Activated naive CD4-positive, alpha-beta T cell treated with anti-CD3 and anti-CD28 coated beads, Interleukin-2, amount 10 ng/mL, durations not matched to agents 7 days and 5 days (primary cell): Measurements from ENCODE around the gene ANKRD11.
"Not testable (repeated sequence)": the region's sequence is repeated elsewhere in the genome, so short reads cannot be mapped to it uniquely, and the experiment has no call there.

Experiments
- CTCF ChIA-PET: fragments of 350-600 bp; sonication (Branson Sonifier 250); formaldehyde crosslinking; loops from one replicate; lab custom pipeline; 2021; ENCODE audit warnings: antibody characterized with exemption; lab: Charles Lee
- DNase-seq: peaks from one replicate; pipeline ENCODE4 v3.0.0-alpha.2; 2020
- H3K27ac Mint-ChIP-seq: one replicate; pipeline ENCODE4 v1.8.0; 2021; ENCODE audit warnings: mild to moderate bottlenecking, moderate library complexity, mixed read lengths
- H3K27me3 Mint-ChIP-seq: one replicate; pipeline ENCODE4 v1.8.0; 2021; ENCODE audit warnings: mild to moderate bottlenecking, mixed read lengths
- H3K36me3 Mint-ChIP-seq: one replicate; pipeline ENCODE4 v1.8.0; 2021; ENCODE audit warnings: mixed read lengths
- H3K4me1 Mint-ChIP-seq: one replicate; pipeline ENCODE4 v1.8.0; 2021; ENCODE audit warnings: mixed read lengths
- H3K4me3 Mint-ChIP-seq: one replicate; pipeline ENCODE4 v1.8.0; 2021; ENCODE audit warnings: mild to moderate bottlenecking, moderate library complexity, mixed read lengths
- H3K9me3 Mint-ChIP-seq: one replicate; pipeline ENCODE4 v1.8.0; 2021; ENCODE audit warnings: mixed read lengths

The ANKRD11 gene

DNA sequence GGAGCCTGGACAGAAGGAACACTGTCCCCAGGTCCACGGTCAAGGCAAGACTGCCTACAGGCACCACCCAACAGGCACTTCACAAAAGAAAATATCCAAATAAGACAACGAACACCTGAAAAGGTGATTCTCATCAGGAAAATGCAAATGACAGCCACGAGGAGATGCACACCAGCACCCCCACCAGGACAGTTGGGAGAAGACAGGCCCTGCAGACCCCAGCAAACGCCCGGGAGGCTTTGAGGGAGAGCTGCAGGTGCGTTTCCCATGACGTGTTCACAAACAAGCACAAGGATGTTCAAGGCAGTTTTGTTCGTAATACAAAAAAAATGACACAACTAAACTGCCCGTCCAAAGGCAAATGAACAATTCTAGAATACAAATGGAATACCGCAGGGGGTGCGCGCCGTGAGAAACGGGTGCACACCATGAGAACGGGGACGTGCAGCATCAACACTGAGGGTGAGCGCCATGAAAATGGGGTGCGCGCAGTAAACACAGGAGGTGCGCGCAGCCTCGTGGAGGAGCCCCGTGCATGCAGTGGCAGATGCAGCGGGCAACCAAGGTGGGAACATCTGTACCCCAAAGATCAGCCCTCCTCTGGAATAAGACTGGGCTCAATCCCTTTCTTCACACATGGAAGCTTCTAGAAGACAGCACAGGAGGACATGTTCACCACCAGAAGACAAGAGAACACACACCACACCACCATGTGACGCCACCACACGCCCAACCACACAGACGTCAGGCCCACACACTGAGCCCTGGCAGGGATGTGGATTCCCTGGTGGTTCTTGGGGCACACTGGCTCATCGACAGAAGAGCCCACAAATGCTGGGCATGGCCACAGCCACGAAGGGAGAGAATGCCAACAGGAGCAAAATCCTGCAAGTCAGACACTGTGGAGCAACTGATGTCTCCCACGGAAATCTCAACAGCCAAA, 181.7 kb downstream of the ANKRD11 start:
- peak; percentile 54 for DNase-seq
- Mint-ChIP-seq H3K27me3 (no peaks in the 10 kb centered on the region), H3K4me1 (peaks cover 55% of the 10 kb centered on the region), H3K4me3 (no peak overlapping the region), H3K36me3 (peaks cover 43% of the 10 kb centered on the region), H3K9me3 (no peaks in the 10 kb centered on the region), H3K27ac (peak overlapping the region; percentile 63)
- CTCF ChIA-PET: interaction anchor here (1.2 to 2.1 kb wide), 2 partner anchors 13 to 20 kb away, joined by 5 to 6 read pairs; no protein-coding TSS in a partner anchor

GRCh38 chr16:89307421-89307805, 182.9 kb downstream of the ANKRD11 start:
- no peak for DNase-seq
- H3K4me3 Mint-ChIP-seq: no peak overlapping the region

GRCh38 chr16:89306457-89307420, 183.6 kb downstream of the ANKRD11 start:
- not testable (repeated sequence) for H3K9me3 Mint-ChIP-seq, H3K27me3 Mint-ChIP-seq, H3K27ac Mint-ChIP-seq, H3K4me3 Mint-ChIP-seq, DNase-seq
- H3K4me1 Mint-ChIP-seq: peaks cover 38% of the 10 kb centered on the region
- peaks cover 41% of the 10 kb centered on the region for H3K36me3 Mint-ChIP-seq
- CTCF ChIA-PET: interaction anchor here (1.2 kb wide), 2 partner anchors 11 to 77 kb away, joined by 3 to 6 read pairs; no protein-coding TSS in a partner anchor

More at GRCh38 chr16:89307421-89307805, 182.9 kb downstream of the ANKRD11 start:
- H3K9me3 Mint-ChIP-seq: no peaks in the 10 kb centered on the region
- CTCF ChIA-PET: interaction anchor here (1.2 kb wide), 2 partner anchors 11 to 76 kb away, joined by 3 to 6 read pairs; no protein-coding TSS in a partner anchor
- H3K36me3 Mint-ChIP-seq: peaks cover 45% of the 10 kb centered on the region
- no peak overlapping the region for H3K27ac Mint-ChIP-seq
- peaks cover 44% of the 10 kb centered on the region for H3K4me1 Mint-ChIP-seq
- H3K27me3 Mint-ChIP-seq: no peaks in the 10 kb centered on the region

GRCh38 chr16:89304941-89305705, 185.2 kb downstream of the ANKRD11 start:
- Mint-ChIP-seq H3K4me1 (peaks cover 38% of the 10 kb centered on the region), H3K27me3 (no peaks in the 10 kb centered on the region), H3K36me3 (peaks cover 41% of the 10 kb centered on the region), H3K27ac (no peak overlapping the region), H3K9me3 (no peaks in the 10 kb centered on the region), H3K4me3 (no peak overlapping the region)
- no peak for DNase-seq
- CTCF ChIA-PET: no interaction called here

- no peak for DNase-seq
- Mint-ChIP-seq H3K9me3 (no peaks in the 10 kb centered on the region), H3K27ac (peak overlapping the region; percentile 42), H3K27me3 (no peaks in the 10 kb centered on the region), H3K36me3 (peaks cover 35% of the 10 kb centered on the region), H3K4me1 (peaks cover 30% of the 10 kb centered on the region), H3K4me3 (no peak overlapping the region)
- CTCF ChIA-PET: interaction anchor here (0.9 kb wide), 1 partner anchor 15 kb away, joined by 3 read pairs; no protein-coding TSS in a partner anchor
These were observed 186.0 kb downstream of the ANKRD11 start for GRCh38 chr16:89304181-89304851.

DNA sequence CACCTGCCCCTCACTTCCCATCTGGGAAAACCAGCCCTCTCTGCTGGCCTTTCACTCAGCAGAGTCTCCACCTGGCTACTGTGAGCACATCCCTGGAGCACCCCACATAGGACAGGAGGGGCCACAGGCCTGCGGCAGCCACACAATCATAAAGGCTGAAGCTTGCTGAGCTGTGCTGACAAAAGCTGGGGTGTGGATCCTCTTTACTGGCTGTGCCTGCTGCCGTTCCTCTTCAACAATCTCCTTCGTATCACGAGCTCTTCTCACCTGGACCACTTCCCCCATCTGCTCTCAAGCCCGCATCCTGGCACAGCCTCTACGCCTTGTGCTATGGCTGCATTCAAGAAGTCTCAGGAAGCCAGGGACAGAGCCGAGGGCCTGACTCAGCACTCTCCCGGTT, 186.7 kb downstream of the ANKRD11 start:
- CTCF ChIA-PET: interaction anchor here (0.9 kb wide), 2 partner anchors 10 to 15 kb away, joined by 3 read pairs; no protein-coding TSS in a partner anchor
- Mint-ChIP-seq H3K4me1 (peaks cover 27% of the 10 kb centered on the region), H3K27me3 (no peaks in the 10 kb centered on the region), H3K4me3 (no peak overlapping the region), H3K36me3 (peaks cover 37% of the 10 kb centered on the region), H3K9me3 (no peaks in the 10 kb centered on the region), H3K27ac (peak overlapping the region; percentile 38)
- no peak for DNase-seq

DNA sequence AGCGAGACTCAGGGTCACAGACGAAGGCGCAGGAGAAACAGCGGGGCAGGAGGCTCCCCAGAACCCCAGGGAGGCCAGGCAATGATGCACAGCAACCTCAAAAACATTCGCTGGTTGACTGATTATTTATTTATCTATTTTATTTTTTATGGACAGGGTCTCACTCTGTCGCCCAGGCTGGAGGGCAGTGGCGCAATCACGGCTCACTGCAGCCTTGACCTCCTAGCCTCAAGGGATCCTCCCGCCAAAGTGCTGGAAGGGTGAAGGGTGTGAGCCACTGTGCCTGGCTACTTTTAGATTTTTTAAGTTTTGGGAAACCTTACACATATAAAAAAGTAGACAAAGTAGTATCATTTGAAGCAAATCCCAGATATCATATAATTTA, 189.4 kb downstream of the ANKRD11 start:
- Mint-ChIP-seq H3K27me3 (no peaks in the 10 kb centered on the region), H3K9me3 (no peaks in the 10 kb centered on the region), H3K36me3 (peaks cover 36% of the 10 kb centered on the region), H3K27ac (peak overlapping the region; percentile 33), H3K4me1 (peaks cover 41% of the 10 kb centered on the region), H3K4me3 (no peak overlapping the region)
- CTCF ChIA-PET: no interaction called here
- DNase-seq: no peak

- H3K4me1 Mint-ChIP-seq: peaks cover 43% of the 10 kb centered on the region
- no peak for DNase-seq
- no peak overlapping the region for H3K4me3 Mint-ChIP-seq
- no peaks in the 10 kb centered on the region for H3K9me3 Mint-ChIP-seq
- CTCF ChIA-PET: no interaction called here
- H3K27me3 Mint-ChIP-seq: no peaks in the 10 kb centered on the region
- H3K36me3 Mint-ChIP-seq: peaks cover 36% of the 10 kb centered on the region
- H3K27ac Mint-ChIP-seq: peak overlapping the region; percentile 33
These were observed 189.9 kb downstream of the ANKRD11 start for GRCh38 chr16:89300311-89300975.

DNA sequence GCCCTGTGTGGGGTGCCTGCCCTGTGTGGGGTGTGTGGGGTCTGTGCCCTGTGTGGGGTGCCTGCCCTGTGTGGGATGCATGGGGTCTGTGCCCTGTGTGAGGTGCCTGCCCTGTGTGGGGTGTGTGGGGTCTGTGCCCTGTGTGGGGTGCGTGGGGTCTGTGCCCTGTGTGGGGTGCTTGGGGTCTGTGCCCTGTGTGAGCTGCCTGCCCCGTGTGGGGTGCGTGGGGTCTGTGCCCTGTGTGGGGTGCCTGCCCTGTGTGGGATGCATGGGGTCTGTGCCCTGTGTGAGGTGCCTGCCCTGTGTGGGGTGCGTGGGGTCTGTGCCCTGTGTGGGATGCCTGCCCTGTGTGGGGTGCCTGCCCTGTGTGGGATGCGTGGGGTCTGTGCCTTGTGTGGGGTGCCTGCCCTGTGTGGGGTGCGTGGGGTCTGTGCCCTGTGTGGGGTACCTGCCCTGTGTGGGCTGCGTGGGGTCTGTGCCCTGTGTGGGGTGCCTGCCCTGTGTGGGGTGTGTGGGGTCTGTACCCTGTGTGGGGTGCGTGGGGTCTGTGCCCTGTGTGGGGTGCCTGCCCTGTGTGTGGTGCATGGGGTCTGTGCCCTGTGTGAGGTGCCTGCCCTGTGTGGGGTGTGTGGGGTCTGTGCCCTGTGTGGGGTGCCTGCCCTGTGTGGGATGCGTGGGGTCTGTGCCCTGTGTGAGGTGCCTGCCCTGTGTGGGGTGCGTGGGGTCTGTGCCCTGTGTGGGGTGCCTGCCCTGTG, 190.8 kb downstream of the ANKRD11 start:
- CTCF ChIA-PET, H3K27ac Mint-ChIP-seq, H3K4me3 Mint-ChIP-seq, H3K27me3 Mint-ChIP-seq, DNase-seq, H3K9me3 Mint-ChIP-seq: not testable (repeated sequence)
- peaks cover 32% of the 10 kb centered on the region for H3K36me3 Mint-ChIP-seq
- peaks cover 43% of the 10 kb centered on the region for H3K4me1 Mint-ChIP-seq

DNA sequence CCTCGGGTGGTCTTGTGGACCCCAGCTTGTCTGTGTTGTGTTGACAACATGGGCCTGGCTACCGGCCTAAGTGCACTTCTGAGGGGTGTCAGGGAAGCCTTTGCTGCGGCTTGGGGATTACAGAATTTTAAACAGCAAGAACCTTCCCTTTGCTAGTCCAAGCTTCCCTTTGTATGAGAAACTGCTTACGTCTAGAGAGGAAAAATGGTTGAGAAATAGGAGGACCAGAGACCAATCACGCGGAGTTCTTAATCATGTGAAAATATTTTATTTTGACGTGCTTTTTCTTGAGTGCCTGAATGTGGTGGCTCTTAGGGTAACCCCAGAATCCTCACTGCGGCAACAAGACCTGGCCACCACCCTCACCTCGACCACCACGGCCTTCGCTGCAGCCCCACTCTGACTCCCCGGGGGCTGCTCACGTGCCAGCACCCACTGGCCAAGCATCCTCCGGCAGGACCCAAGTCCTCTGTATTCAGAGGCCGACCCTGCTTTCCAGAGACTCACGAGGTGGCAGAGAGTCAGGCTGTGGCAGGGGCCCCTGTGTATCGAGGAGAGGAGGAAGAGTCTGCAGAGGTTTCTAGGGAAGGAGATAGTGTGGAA, 191.6 kb downstream of the ANKRD11 start:
- H3K4me3 Mint-ChIP-seq: no peak overlapping the region
- peaks cover 23% of the 10 kb centered on the region for H3K36me3 Mint-ChIP-seq
- CTCF ChIA-PET: interaction anchor here (1.5 kb wide), 1 partner anchor 210 kb away, joined by 4 read pairs; no protein-coding TSS in a partner anchor
- DNase-seq: no peak
- no peak overlapping the region for H3K27ac Mint-ChIP-seq
- H3K9me3 Mint-ChIP-seq: no peaks in the 10 kb centered on the region
- no peaks in the 10 kb centered on the region for H3K27me3 Mint-ChIP-seq
- peaks cover 37% of the 10 kb centered on the region for H3K4me1 Mint-ChIP-seq

DNA sequence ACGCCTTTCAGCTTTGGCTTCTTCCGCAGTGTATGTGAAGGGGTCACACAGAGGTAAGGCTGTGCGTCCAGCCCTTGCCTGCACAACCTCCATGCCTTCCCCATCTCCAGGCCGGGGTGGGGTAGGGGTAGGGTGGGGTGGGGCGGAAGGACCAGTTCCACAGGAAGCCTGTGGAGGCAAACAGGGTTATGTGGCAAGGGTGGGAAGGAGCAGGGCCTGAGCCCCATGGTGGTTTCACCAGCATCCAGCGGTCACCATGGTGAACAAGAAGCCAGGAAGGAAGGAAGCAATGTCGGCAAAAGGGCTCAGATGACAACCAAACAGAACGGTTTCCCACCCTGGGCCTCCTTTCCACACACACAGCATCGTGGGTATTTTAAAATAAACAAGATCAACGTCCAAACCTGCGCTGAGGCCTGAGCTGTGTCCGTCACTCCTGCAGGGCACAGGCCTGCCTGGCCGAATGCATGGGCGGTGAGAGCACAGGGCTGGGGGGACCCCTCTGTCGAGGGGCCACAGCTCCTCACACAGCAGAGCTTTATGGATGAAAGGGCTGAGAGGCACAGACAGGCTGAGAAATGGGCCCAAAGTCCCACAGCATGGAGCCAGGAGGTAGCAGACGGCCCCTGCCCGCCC, 192.3 kb downstream of the ANKRD11 start:
- DNase-seq: no peak
- H3K27ac Mint-ChIP-seq: peak overlapping the region; percentile 58
- no peaks in the 10 kb centered on the region for H3K9me3 Mint-ChIP-seq
- H3K4me1 Mint-ChIP-seq: peaks cover 36% of the 10 kb centered on the region
- peaks cover 22% of the 10 kb centered on the region for H3K36me3 Mint-ChIP-seq
- CTCF ChIA-PET: interaction anchor here (1.5 kb wide), 1 partner anchor 211 kb away, joined by 4 read pairs; no protein-coding TSS in a partner anchor
- no peaks in the 10 kb centered on the region for H3K27me3 Mint-ChIP-seq
- no peak overlapping the region for H3K4me3 Mint-ChIP-seq
